NCI-H1436 (cell line): Measurements from ENCODE around the gene ZSWIM6.

Experiments used
- DNase-seq: peaks from one replicate; lab custom pipeline; 2025; lab: John Stamatoyannopoulos, UW

The ZSWIM6 gene

DNA sequence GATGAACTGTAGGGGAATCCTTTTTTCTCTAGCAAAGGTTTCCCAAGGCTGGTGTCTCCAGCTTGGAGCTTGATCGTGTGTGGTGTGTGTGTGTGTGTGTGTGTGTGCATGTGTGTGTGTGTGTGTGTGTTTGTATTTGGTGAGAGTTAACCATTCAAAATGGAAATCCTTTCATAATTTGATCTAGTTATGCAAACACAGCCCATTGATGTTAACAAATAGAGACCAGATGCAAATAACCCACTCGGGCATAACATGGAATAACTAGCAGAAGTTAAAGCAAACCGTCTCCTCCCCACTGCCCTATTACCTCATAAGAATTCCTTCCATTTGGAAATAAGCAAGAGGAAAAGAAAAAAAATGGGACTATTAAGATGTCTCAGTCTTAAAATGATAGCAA, 24.9 kb upstream of the ZSWIM6 start:
- no peak for DNase-seq

DNA sequence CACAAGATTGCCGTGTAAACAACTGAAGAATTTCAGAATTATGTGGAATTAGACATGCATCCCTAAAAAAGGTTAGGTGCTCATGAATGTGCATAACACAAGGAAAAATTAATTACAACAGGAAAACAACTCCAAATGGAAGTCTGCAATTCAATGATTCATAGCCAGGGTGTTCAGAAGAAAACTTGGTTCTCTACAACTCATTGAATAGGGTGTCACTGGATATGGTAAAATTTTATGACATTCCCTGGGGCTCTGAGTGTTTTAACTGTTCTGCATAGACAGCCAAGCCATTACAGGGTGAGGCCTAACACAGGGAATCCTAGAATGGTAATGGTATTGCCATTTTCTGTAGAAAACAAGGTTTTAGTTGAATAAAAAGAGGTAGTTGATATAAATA, 24.4 kb upstream of the ZSWIM6 start:
- no peak for DNase-seq

DNA sequence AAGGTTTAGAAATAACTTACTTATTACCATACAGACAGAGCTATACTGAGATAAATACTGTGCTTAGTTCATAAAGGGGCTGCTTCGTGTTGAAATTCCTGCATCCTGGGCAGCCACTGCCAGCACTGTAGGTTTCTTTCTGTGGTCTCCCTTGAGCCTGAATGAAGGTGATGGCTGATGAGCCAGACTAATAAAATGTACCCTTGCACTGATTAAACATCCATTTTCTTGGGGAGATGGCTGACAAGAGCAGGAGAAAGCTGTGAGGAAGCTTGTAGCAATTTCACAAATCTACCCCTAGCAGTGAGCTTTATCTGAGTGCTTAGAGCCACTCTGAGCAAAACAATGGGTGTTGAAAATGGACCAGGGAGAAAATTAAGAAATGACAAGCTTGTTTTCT, 23.3 kb upstream of the ZSWIM6 start:
- no peak for DNase-seq

DNA sequence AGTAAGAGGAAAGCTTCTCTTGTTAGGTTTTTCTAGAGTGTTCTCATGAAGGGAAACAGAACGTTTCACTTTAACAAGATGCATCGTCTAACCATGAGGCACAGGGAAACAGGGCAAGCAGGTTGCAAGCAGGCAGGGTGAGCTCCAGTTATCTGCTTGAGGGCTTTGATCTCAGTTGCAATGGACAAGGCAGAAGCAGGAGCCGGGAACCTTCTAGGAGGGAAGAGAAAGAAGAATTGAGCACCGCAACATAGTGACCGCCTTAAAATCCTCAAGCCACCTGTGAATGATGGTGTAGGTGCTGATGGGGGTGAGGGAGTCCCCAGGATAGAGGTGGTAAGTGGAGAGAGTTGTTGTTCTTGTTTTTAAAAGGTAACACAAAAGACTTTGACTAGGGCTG, 22.9 kb upstream of the ZSWIM6 start:
- DNase-seq, result no peak

DNA sequence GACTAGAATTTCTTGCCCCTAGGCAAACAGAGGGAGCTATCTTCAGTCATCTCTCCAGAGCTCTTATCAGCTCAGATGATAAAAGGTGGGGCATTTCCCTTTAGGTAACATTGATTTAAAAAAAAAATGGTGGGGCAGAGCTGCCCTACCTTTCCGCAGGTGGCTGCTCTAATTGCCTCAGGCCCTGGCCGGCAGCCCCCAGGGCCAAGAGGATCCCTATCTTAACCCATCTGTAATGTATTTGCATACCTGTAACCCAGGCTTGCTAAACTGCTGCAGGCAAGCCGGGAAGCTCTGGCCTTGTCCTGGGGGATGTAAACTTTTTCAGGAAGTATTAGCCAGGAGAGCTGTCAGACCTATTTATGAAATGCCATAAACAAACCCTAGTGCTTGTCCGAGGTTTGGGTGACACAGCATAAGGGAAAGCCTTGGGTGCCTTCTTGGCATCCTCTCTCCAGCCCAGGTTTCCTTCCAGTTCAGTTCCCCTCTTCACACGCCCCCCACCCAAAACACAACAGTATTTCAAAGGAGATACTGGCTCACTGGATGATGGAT, 20.9 kb upstream of the ZSWIM6 start:
- DNase-seq, result no peak

DNA sequence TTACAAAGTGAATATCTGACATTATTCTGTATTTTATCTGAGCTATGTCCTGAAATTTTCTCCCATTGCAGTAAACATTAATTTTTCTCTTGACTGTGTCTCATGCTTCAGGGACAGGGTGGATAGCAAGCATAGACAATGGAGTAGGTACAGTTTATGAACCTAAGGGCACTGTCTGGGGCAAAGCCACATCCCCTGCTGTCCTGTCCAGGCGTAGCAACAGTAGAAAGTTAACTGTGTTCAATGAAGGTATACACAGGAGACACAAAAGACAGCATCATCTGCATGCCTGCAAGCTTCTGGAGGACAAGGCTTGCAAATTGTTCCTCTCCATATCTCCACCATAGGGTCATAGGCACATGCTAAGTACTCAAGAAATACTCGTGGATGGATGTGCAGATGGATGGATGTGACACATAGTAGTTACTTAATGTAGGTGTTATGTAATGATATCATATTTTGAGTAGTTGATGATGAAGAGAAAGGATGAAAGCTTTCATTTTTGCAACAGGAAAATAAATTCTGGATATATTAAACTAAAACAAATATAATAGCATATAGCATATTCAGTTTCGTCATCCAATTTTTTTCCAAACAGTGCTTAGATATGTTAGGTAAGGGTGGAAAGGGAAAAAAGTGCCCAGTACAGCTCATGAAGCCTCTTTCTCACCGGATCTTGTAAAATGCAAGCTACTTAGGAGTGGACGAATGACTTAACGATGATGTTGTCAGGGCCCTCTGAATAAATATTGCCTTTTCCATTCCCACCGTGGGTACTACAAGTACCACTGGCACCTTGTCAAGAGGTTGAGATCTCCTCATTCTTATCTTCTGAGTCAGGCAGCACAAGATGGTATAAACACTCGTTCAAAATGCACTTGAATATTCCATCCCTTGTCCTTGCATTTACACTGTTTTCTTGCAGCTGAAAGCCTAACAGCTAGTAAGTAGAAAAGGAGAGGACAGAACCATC, 19.9 kb upstream of the ZSWIM6 start:
- no peak for DNase-seq

DNA sequence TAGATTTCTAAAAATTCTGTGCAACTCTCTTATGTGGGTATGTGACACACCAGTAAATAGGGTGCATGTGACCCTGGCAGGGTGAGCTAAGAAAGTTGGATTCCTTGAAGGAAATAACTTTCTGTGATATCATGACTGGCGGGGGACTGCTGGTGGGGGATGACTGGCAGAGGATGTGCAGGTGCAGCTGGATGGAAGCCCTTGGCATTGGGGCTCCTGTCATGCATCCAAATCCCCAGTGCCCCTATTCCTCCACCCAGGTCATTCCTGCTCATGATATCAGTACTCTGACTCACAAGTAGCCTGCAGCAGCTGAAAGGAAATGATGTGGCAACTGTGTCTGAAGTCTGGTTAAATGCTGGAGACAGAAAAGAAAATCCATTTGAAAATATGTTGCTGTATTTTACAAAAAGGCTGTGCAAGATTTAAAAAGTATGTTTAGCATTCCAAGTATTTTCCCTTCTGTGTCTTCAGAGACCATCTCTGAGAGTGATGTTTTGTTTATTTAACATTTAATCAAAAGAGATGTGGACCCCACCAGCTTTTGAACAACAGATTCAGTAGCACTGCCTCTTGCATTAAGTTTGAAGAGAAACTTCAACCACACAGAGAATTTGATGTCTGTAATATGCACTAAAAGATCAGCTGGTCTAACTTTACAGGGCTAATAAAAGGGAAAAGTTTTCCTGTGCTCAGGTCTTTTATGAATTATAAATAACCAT, 17.9 kb upstream of the ZSWIM6 start:
- DNase-seq, result no peak

DNA sequence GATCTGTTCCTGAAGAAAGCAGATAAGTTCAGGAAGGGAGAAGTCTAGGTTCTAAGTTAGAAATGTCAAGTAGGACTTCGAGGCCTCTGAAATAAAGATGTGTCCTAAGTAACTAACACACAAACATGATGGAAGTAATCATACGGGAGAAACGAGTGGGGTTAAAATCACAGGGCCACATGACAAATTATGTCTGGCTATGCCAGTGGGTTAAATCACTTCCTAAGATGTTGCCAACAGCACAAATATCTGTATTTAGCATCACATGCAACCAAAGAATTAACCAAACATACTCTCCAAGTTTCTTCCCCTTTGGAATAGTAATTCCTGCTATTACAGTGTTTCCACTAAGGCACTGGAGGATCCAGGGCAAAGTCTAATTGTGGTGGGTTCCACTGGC, 13.7 kb upstream of the ZSWIM6 start:
- DNase-seq, result no peak

DNA sequence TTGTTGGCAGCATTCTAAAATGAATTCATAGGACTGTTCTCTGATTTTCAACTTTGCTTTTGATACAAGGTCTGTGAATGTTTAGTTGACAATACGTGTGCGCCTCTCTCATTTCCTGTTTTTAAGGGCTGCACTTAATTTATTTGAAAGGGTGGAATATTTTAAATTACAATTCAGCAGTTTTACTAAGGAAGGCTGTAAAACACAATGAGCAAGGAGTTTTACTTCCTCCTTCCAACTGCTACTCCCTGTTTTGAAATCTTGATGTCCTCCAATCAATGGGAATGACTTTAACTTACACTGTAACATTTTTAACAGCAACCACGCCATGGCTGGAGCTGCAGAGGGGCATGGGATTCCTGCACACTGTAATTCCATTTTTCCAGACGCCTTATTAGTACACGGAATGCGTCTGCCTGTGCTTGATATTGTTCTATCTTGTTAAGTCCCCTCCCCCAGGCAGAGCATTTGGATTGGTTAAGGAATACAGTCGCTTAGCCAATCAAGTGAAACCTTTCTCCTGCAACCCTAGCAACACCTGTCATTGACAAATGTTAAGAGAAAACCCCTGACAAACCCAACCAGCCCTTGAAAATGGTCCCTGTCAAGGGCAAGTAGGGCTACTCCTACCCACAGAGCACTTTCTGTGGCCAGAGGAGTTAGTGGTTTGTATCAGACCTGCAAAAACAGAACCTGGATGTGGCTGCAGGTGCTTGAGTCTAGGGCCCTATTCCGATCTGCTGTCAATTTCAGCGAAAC, 12.5 kb upstream of the ZSWIM6 start:
- DNase-seq, result peak; percentile 28

DNA sequence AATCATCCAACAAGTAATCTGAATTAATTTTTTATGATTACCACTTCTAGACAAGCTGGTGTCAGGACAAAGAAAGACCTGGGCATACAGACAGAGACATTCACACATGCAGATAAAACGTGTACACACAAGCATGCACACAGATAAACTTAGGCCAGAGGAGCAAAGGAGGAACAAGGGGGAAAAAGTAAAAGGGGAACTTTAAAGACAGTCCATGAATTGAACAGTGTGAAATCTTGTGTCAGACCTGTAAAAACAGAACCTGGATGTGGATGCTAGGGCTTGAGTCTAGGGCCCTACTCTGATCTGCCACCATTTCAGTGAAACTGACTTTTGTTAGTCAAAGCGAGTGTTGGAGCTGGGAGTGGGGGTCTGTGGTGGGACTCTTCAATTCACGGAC, 11.2 kb upstream of the ZSWIM6 start:
- DNase-seq, result no peak

DNA sequence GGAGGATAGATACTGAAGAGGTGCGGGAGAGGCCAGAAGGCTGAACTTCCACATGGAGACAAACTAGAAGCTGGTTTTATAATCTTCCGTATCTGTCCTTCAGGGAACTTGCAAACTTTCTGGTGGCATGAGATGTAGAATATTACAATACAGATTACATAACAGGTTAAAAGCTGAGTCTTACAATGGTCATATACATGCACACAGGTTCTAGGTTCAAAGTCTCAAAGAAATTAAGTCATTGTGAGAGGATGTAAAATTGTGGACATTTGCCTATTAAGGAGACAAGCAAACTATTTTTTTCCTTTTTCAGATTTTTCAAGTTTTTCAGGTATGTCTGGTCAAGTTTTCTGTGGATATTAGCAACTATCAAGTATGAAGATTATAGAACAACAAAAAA, 10.4 kb upstream of the ZSWIM6 start:
- DNase-seq, result no peak

DNA sequence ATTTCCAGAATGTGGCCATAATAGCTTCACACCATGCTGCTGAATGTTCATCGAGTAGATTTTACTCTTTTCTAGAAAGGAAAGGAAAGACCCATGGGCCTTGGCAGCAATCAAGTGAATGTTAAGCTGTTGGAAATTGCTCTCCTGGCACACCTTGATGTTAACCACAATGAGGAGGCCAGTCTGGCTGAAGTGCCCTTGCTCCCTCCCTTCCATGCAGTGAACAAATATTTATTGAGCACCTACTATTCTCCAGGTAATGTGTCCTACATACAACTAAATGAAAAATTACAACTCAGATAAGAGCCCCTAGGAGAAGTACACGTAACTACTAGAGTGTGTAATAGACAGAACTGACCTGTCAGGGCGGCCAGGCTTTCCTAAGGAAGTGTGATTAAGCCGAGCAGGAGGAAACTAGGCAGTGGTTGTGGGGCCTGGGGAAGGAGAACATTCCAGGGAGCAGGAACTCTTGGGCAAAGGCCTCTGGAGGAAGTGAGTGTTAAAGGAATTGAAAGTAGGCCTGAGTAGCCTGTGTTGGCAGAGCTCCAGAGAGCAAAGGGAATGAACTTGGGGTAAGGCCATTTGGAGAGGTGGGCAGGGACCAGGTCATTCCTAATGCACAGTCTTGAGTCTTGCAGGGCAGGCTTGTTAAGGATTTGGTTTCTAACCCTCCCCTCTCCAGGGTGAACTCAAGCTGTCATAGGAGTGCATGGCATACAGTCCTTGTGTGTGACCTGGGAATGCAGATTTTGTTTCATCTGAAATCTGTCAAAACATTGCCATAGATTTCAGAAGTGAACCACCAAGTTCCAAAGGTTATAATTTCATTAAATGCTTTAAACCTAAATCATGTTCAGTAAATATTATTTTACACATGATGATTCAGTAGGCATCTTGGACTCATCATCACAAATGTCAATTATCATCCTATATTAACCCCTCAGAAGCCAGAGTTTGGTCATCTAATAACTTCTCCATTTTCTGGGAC, 9.0 kb upstream of the ZSWIM6 start:
- no peak for DNase-seq

DNA sequence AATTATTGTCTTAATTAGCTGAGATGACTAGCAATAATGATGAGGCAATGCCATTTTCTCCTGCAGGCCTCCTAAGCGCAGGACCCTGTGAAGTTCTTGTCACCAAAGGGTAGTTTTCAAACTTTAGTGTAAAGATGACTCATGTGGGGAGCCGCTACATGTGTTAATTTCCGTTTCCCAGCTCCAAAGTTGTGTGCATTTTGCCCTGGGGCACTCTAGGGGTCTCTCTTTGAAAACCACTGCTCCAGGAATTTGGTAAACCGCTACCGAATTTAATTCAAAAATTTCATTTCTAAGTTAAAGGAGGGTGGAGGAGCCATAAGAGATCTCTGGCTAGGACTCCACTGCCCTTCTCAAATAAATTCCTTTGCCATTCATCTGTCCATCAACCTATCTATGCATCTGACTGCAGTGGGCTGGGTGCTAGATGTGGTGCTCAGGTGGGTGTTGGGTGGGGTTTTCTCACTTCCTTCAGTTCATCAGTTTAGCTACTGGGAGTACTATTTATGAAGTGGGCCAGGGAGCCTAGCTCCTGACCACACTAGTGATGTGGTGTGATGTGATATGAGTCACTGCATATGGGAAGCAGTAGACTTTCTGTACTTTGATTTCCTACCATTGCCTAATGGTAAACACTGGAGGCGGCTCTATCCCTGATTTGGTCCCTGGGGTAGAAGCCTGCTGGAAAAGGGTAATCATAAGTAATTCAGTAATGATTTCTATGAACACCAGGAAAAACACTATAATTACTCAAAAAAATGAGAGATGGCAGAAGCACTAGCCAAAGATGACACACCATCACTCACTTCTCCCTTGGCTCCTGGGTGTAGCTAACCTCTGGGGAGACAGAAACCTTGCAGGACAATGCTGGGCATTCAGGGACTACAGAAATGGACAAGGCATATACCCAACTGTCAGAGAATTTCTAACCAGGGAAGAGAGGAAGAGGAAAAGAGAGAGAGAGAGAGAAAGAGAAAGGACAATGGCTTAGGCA, 4.0 kb upstream of the ZSWIM6 start:
- DNase-seq, result no peak

DNA sequence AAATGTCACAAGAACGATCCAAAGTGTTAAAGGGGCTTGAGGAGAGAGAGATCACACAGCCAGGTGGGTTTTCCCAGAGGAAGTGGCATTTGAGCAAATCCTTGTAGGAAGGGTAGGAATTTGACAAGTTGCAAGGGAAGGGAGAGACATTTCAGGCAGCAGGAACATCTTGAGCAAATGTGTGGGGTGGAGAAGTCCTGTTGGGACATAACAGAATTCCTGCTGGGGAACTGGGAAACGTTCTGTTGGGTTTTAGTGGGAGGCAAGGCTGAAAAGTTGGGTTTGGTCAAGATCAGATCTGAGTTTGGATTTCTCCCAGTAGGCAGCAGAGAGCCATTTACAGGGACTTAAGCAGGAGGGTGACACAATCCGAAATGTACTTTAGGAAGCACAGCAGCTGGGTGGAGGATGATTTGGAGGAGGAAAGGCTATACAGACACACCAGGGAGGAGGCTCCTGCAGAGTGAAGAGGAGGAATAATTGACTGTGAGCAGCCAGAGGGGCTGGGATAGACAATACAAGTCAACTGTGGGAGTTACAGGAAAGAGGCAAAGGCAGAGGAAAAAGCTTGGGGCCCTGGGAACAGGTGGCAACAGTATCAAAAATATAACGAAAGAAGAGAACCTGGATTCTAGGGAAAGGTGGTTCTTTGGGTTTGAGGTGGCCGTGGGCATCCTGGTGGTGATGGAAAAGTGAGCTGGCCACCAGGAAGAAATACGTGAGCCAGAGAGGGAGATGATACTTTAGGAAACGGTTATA, 3.1 kb upstream of the ZSWIM6 start:
- DNase-seq, result no peak

DNA sequence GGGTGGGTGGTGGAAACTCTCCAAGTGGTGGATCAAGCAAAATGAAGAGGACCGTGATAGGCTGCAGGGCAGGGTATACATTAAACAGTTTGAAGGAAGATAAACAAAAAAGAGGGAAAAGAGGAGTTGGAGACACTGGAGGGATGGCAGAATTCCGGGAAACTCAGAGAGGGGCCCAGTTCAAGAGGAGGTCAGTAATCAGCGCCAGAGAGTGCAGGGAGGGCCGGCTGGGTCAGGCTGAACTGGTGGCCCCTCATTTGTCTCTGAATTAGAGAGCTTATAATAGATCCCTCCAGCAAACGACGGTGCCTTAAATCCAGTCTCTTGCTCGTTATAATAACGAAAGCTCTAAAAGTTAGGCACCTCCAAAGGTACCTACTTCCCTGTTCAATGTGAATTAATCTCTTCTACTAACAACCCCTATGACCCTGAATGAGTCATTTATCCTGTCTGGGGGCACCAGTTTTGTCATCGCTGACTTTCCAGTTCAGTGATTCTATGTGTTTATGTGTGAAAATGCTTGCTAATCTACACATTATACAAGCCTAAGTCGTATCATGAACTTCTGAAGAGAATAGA, 2.4 kb upstream of the ZSWIM6 start:
- no peak for DNase-seq

DNA sequence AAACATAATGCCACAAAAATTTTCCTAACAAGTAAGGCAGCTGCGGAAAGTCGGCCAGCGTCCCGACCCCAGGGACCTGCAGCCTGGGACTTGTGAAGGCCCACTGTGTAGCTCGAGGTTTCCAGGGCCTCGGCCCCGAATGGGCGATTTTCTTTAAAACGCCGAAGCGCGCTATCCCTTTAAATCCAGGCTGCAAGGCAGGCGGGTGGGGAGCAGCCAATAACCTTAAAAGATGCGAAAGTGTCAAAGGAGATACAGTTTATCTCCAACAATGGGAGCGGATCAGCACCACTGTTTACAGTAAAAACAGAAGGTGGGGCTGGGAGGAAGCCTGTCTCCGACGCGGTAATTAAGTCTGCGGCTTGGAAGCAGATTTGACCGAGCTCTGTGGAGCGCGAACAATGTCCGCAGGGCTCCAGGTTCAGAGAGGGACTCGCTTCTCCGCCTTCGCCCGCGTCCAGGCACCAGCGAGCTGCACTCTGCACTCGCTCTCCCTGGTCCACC, 1.7 kb upstream of the ZSWIM6 start:
- peak; percentile 29 for DNase-seq

DNA sequence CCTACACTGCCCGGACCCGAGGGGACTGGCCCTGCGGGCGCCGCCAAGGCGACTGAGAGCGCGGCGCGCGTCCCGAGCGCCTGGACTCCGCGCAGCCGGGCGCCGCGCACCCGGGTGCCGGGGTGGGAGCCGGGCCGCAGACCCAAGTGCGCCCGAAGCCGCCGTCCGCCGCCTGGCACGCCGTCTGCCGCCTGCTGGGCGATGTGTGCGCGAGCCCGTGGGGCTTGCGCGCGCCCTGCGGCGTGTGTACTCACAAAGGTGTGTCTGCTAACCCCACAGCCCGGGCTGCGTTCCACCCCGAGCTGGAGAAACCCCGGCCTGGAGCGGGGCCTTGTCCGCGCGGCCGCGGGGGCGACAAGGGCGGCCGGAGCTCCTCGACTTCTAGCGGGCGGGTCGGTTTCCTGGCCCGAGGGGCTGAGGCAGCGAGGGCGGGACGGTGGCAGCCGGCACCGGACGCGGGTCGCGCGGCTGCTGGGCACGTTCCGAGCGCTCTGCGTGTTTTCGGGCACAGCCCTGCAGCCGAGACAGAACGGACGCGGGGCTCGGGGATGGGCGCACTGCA, 1.1 kb upstream of the ZSWIM6 start:
- peak; percentile 59 for DNase-seq

DNA sequence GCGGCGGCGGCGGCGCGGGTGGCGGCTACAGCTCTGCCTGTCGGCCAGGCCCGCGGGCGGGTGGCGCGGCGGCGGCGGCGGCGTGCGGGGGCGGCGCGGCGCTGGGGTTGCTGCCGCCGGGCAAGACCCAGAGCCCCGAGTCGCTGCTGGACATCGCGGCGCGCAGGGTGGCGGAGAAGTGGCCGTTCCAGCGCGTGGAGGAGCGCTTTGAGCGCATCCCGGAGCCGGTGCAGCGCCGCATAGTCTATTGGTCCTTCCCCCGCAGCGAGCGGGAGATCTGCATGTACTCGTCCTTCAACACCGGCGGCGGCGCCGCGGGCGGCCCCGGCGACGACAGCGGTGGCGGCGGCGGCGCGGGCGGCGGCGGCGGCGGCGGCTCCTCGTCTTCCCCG, 296 bp downstream of the ZSWIM6 start:
- no peak for DNase-seq
